Endothelial cell of umbilical vein (primary cell): Measurements from ENCODE around the gene SPZ1. TPM values are rescaled to one million over a fixed set of nuclear protein-coding genes. Genes with fewer than 3 reads are reported as not detected.

Source experiments
- BruUV-seq: library from RNA; stranded (reverse); fragments of 400-500 nt; replicated peaks from 2 replicates; lab custom pipeline; 2021; lab: Mats Ljungman, UMichigan
- CTCF ChIA-PET: fragments of 300-600, 350-600 bp; sonication (Branson Sonifier 250); formaldehyde crosslinking; loops from one replicate; lab custom pipeline; 2021; ENCODE audit warnings: antibody characterized with exemption, inconsistent platforms; lab: Charles Lee
- POLR2A ChIA-PET: fragments of 300-600, 350-600 bp; sonication (Branson Sonifier 250); formaldehyde crosslinking; loops from one replicate; lab custom pipeline; 2021; ENCODE audit warnings: antibody characterized with exemption, inconsistent platforms; lab: Charles Lee
- DNase-seq: peaks from one replicate; pipeline ENCODE4 v3.0.0-alpha.2; 2011; ENCODE audit warnings: low read depth, low spot score
- FAIRE-seq: peaks from 2 replicates; lab custom pipeline; 2011; peaks lifted over from hg19 to GRCh38; lab: Jason Lieb, UNC
- H2AFZ ChIP-seq: 2 replicates; pipeline ENCODE4 v1.6.0; 2012; ENCODE audit warnings: low read depth, low read length, control low read depth, inconsistent platforms
- H3K27ac ChIP-seq: 2 replicates; pipeline ENCODE4 v1.5.1; 2011; ENCODE audit warnings: low read depth, mild to moderate bottlenecking, control low read depth, low read length, moderate library complexity; ENCODE audit not compliant: insufficient read depth
- H3K27me3 ChIP-seq, 2 experiments: 2 replicates each; pipeline versions ENCODE4 v1.6.0 to v1.6.1; 2011; ENCODE audit warnings: low read length in 2 of 2, mixed read lengths in 1 of 2; ENCODE audit not compliant: control insufficient read depth in 2 of 2, insufficient read depth in 2 of 2
- H3K36me3 ChIP-seq, 2 experiments: 2 replicates in 1 of 2; 3 replicates in 1 of 2; pipeline ENCODE4 v1.5.1; 2011; ENCODE audit warnings: low read length in 2 of 2, mild to moderate bottlenecking in 1 of 2, moderate library complexity in 1 of 2; ENCODE audit not compliant: control insufficient read depth in 2 of 2, insufficient read depth in 2 of 2; ENCODE audit errors: extremely low read depth in 1 of 2
- H3K4me1 ChIP-seq: 3 replicates; pipeline ENCODE4 v1.5.1; 2011; ENCODE audit warnings: mild to moderate bottlenecking, low read length; ENCODE audit not compliant: control insufficient read depth, insufficient read depth; ENCODE audit errors: extremely low read depth
- H3K4me2 ChIP-seq: 2 replicates; pipeline ENCODE4 v1.6.1; 2011; ENCODE audit warnings: low read length, control low read depth, mixed read lengths; ENCODE audit not compliant: insufficient read depth
- H3K4me3 ChIP-seq, 3 experiments: fragments of 200-600 bp in 1 of 3; sonication (generic), shearing (Covaris generic) in 1 of 3; replicated peaks in 1 of 3; 2 replicates each; pipeline ENCODE4 v1.5.1; 2011 to 2016; ENCODE audit warnings: control low read depth in 3 of 3, low read length in 3 of 3, mild to moderate bottlenecking in 2 of 3, inconsistent platforms in 1 of 3, low read depth in 1 of 3, moderate library complexity in 1 of 3; ENCODE audit not compliant: insufficient read depth in 1 of 3
- H3K79me2 ChIP-seq: 2 replicates; pipeline ENCODE4 v1.6.0; 2012; ENCODE audit warnings: low read length, inconsistent platforms; ENCODE audit not compliant: control insufficient read depth, insufficient read depth
- H3K9ac ChIP-seq: replicated peaks from 2 replicates; pipeline ENCODE3; 2011; ENCODE audit warnings: low read length, control low read depth; ENCODE audit not compliant: insufficient read depth; ENCODE audit errors: extremely low read depth
- H3K9me1 ChIP-seq: replicated peaks from 3 replicates; pipeline ENCODE4 v1.6.0; 2011; ENCODE audit warnings: mild to moderate bottlenecking, low read length; ENCODE audit not compliant: control insufficient read depth, insufficient read depth; ENCODE audit errors: extremely low read depth
- H3K9me3 ChIP-seq: replicated peaks from 2 replicates; pipeline ENCODE4 v1.5.1; 2012; ENCODE audit warnings: low read length, inconsistent platforms; ENCODE audit not compliant: control insufficient read depth, insufficient read depth
- H4K20me1 ChIP-seq: replicated peaks from 2 replicates; pipeline ENCODE3; 2011; ENCODE audit warnings: mild to moderate bottlenecking, low read length; ENCODE audit not compliant: control insufficient read depth, insufficient read depth; ENCODE audit errors: extremely low read depth
- CTCF ChIP-seq, 2 donors: IDR thresholded peaks; 1 replicate in 1 of 2; 2 replicates in 1 of 2; pipeline ENCODE4 v1.5.1; 2011; ENCODE audit warnings: low read length in 2 of 2, mild to moderate bottlenecking in 2 of 2, moderate library complexity in 2 of 2, control low read depth in 1 of 2, inconsistent platforms in 1 of 2, low read depth in 1 of 2; ENCODE audit not compliant: insufficient read depth in 1 of 2; ENCODE audit errors: extremely low read depth in 1 of 2
- EZH2 ChIP-seq: IDR thresholded peaks from 2 replicates; pipeline ENCODE4 v1.6.1; 2012; ENCODE audit warnings: borderline replicate concordance, low read depth, mild to moderate bottlenecking, moderate library complexity, low read length, inconsistent platforms; ENCODE audit not compliant: severe bottlenecking
- FOS ChIP-seq: IDR thresholded peaks from 2 replicates; pipeline ENCODE4 v1.6.1; 2011; ENCODE audit warnings: mild to moderate bottlenecking, low read length, moderate library complexity, borderline replicate concordance; ENCODE audit not compliant: insufficient read depth
- GATA2 ChIP-seq: IDR thresholded peaks from 2 replicates; pipeline ENCODE4 v1.7.0; 2011; ENCODE audit warnings: low read depth, mild to moderate bottlenecking, moderate library complexity, mixed read lengths, low read length; ENCODE audit not compliant: insufficient read length, insufficient read depth
- JUN ChIP-seq: IDR thresholded peaks from 2 replicates; pipeline ENCODE4 v1.6.1; 2011; ENCODE audit warnings: borderline replicate concordance, low read depth; ENCODE audit not compliant: insufficient read length, insufficient read depth
- MAX ChIP-seq: IDR thresholded peaks from 2 replicates; pipeline ENCODE4 v1.6.1; 2011; ENCODE audit not compliant: insufficient read depth, insufficient read length
- MYC ChIP-seq: IDR thresholded peaks from one replicate; pipeline ENCODE4 v1.6.1; 2011; ENCODE audit warnings: mild to moderate bottlenecking, low read depth, low read length
- POLR2A ChIP-seq: IDR thresholded peaks from 2 replicates; pipeline ENCODE4 v1.6.1; 2012; ENCODE audit warnings: low read depth, mild to moderate bottlenecking, control low read depth, low read length
- POLR2AphosphoS5 ChIP-seq: IDR thresholded peaks from 2 replicates; pipeline ENCODE4 v1.6.1; 2012; ENCODE audit warnings: low read depth, mild to moderate bottlenecking, control low read depth, low read length, moderate library complexity; ENCODE audit not compliant: insufficient read depth
- dilution Hi-C: fragments of 300-500 bp; cut with MboI; formaldehyde crosslinking; loops from one replicate; pipeline ENCODE4 v1.15.0; 2019; ENCODE audit warnings: low sequenced_read_pairs; ENCODE audit not compliant: extremely low pct_ligation_motif_present
- intact Hi-C: fragments of 100-400 bp; cut with micrococcal nuclease; formaldehyde crosslinking; loops from one replicate; pipeline ENCODE4 v1.10.0; 2022
- polyA plus RNA-seq, 4 experiments: library from polyadenylated mRNA; depleted of rRNA in 3 of 4; stranded (reverse) in 3 of 4; unstranded in 1 of 4; fragments of >200 nt; gene quantifications; 2 replicates each; pipeline versions ENCODE4 v1.2.1 to v1.2.3, GENCODE V29; 2011 to 2012; ENCODE audit warnings: missing spikeins in 1 of 4
- total RNA-seq: library from RNA; stranded (reverse); gene quantifications from 2 replicates; pipeline ENCODE4 v1.2.3, GENCODE V29; 2021

The SPZ1 gene
- total and polyA plus RNA-seq, 2 donors (not counting 3 experiments of a cell fraction or from before 2014, with no cell fraction given), result not detected

- H3K36me3 ChIP-seq, result no peaks in the 10 kb centered on the region
- H3K9ac ChIP-seq, result no peak overlapping the region
- no peaks in the 10 kb centered on the region for H3K79me2 ChIP-seq
- no peaks in the 10 kb centered on the region for H4K20me1 ChIP-seq
- dilution Hi-C loops (no loop called here), intact Hi-C loops (no loop called here)
- BruUV-seq, result no TSS peak
- H3K4me1 ChIP-seq, result no peaks in the 10 kb centered on the region
- ChIA-PET POLR2A (no interaction called here), CTCF (no interaction called here)
- no peak overlapping the region for H3K4me2 ChIP-seq
- TF ChIP-seq FOS (no peak), GATA2 (no peak), MAX (no peak), CTCF (IDR thresholded peaks at IDR 0.05; ENCODE audit: extremely low read depth in 1 of 2, insufficient read depth in 1 of 2, low read depth in 1 of 2, low read length in 2 of 2) (no peak), JUN (no peak), POLR2AphosphoS5 (no peak), POLR2A (no peak), MYC (no peak), EZH2 (no peak)
- H3K4me3 ChIP-seq, result no peak overlapping the region
- no peaks in the 10 kb centered on the region for H3K9me3 ChIP-seq
- FAIRE-seq (no peak), DNase-seq (no peak)
- H3K27me3 ChIP-seq, result no peaks in the 10 kb centered on the region
- no peak overlapping the region for H2AFZ ChIP-seq
- no peaks in the 10 kb centered on the region for H3K9me1 ChIP-seq
- H3K27ac ChIP-seq, result no peak overlapping the region
Observed at GRCh38 chr5:80357671-80358070, 37.9 kb downstream of the SPZ1 start.
